Endothelial cell of umbilical vein (primary cell): ENCODE measurements around the gene TMEM51.

Experiments
- EZH2 ChIP-seq: IDR thresholded peaks from 2 replicates; pipeline ENCODE4 v1.6.1; 2012; ENCODE audit warnings: borderline replicate concordance, low read depth, mild to moderate bottlenecking, moderate library complexity, low read length, inconsistent platforms; ENCODE audit not compliant: severe bottlenecking
- GATA2 ChIP-seq: IDR thresholded peaks from 2 replicates; pipeline ENCODE4 v1.7.0; 2011; ENCODE audit warnings: low read depth, mild to moderate bottlenecking, moderate library complexity, mixed read lengths, low read length; ENCODE audit not compliant: insufficient read length, insufficient read depth
- JUN ChIP-seq: IDR thresholded peaks from 2 replicates; pipeline ENCODE4 v1.6.1; 2011; ENCODE audit warnings: borderline replicate concordance, low read depth; ENCODE audit not compliant: insufficient read length, insufficient read depth
- MYC ChIP-seq: IDR thresholded peaks from one replicate; pipeline ENCODE4 v1.6.1; 2011; ENCODE audit warnings: mild to moderate bottlenecking, low read depth, low read length
- POLR2A ChIP-seq: IDR thresholded peaks from 2 replicates; pipeline ENCODE4 v1.6.1; 2012; ENCODE audit warnings: low read depth, mild to moderate bottlenecking, control low read depth, low read length
- POLR2AphosphoS5 ChIP-seq: IDR thresholded peaks from 2 replicates; pipeline ENCODE4 v1.6.1; 2012; ENCODE audit warnings: low read depth, mild to moderate bottlenecking, control low read depth, low read length, moderate library complexity; ENCODE audit not compliant: insufficient read depth
- TF ChIP-seq, protein P1 (sequence below), 2 donors: IDR thresholded peaks; 1 replicate in 1 of 2; 2 replicates in 1 of 2; pipeline ENCODE4 v1.5.1; 2011; ENCODE audit warnings: low read length in 2 of 2, mild to moderate bottlenecking in 2 of 2, moderate library complexity in 2 of 2, control low read depth in 1 of 2, inconsistent platforms in 1 of 2, low read depth in 1 of 2; ENCODE audit not compliant: insufficient read depth in 1 of 2; ENCODE audit errors: extremely low read depth in 1 of 2
- TF ChIP-seq, protein P2 (sequence below): IDR thresholded peaks from 2 replicates; pipeline ENCODE4 v1.6.1; 2011; ENCODE audit not compliant: insufficient read depth, insufficient read length

- TF ChIP-seq, protein P1, sequence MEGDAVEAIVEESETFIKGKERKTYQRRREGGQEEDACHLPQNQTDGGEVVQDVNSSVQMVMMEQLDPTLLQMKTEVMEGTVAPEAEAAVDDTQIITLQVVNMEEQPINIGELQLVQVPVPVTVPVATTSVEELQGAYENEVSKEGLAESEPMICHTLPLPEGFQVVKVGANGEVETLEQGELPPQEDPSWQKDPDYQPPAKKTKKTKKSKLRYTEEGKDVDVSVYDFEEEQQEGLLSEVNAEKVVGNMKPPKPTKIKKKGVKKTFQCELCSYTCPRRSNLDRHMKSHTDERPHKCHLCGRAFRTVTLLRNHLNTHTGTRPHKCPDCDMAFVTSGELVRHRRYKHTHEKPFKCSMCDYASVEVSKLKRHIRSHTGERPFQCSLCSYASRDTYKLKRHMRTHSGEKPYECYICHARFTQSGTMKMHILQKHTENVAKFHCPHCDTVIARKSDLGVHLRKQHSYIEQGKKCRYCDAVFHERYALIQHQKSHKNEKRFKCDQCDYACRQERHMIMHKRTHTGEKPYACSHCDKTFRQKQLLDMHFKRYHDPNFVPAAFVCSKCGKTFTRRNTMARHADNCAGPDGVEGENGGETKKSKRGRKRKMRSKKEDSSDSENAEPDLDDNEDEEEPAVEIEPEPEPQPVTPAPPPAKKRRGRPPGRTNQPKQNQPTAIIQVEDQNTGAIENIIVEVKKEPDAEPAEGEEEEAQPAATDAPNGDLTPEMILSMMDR (IDR thresholded peaks at IDR 0.05; ENCODE audit: extremely low read depth in 1 of 2, insufficient read depth in 1 of 2, low read depth in 1 of 2, low read length in 2 of 2): no peak
- TF ChIP-seq POLR2A (no peak), JUN (no peak), EZH2 (no peak), MYC (no peak), POLR2AphosphoS5 (no peak), GATA2 (no peak)
- TF ChIP-seq, protein P2, sequence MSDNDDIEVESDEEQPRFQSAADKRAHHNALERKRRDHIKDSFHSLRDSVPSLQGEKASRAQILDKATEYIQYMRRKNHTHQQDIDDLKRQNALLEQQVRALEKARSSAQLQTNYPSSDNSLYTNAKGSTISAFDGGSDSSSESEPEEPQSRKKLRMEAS: no peak
Observed at GRCh38 chr1:15107911-15108310, 45.6 kb upstream of the TMEM51 start.
